Gastrocnemius medialis (tissue), 4 donors: ENCODE measurements around the gene GSG1L2.

Source experiments
- CTCF ChIP-seq, 5 experiments: fragments of 450-650 bp in 3 of 5; fragments of 200-600 bp in 2 of 5; sonication (generic) in 2 of 5; IDR thresholded peaks in 4 of 5; conservative IDR thresholded peaks in 1 of 5; 1 replicate in 4 of 5; 2 replicates in 1 of 5; pipeline ENCODE4 v1.5.1; 2016 to 2019; ENCODE audit warnings: antibody characterized with exemption in 5 of 5, mild to moderate bottlenecking in 3 of 5, moderate library complexity in 3 of 5
- POLR2A ChIP-seq, 2 donors: fragments of 450-650 bp; IDR thresholded peaks; one replicate each; pipeline ENCODE4 v1.6.1; 2017; ENCODE audit warnings: antibody characterized with exemption in 2 of 2, mild to moderate bottlenecking in 2 of 2, moderate library complexity in 2 of 2

- TF ChIP-seq CTCF (IDR thresholded peaks at IDR 0.05 in 4 of 5, conservative IDR thresholded peaks at IDR 0.05 in 1 of 5) (no peak), POLR2A (IDR thresholded peaks at IDR 0.05) (peak; percentile 14 to 16)
These were observed 30.7 kb downstream of the GSG1L2 start, which contains the start of gene DHRS7C for GRCh38 chr17:9790889-9791876.
